ENCODE results near the gene TRIO.

TRIO gene

GRCh38 chr5:14263113-14263512, 120.0 kb downstream of the TRIO start:
- ATAC-seq, result no peak

DNA sequence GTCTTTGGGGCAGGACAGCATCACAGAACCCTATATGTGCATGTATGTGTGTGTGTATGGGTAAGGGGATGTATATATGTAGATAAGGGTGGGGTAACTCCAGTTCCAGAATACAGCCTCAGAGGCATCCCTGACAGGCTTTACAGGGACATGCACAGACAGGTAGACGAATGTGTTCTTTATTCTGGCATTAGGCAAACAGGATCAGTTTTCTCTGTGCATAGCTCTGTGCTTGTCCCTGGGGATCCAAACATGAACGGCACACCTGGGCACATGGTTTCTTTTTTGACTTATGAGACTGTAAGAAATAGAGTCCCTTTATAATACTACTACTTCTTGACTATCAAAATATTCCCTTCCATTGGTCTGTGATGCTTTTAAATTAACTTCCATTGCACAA, 120.6 kb downstream of the TRIO start:
- TF ChIP-seq ZNF8 (CRISPR knock-in tag; IDR thresholded peaks at IDR 0.05) (no peak), ESRRG (CRISPR knock-in tag; IDR thresholded peaks at IDR 0.05) (no peak), ZFP30 (CRISPR knock-in tag; IDR thresholded peaks at IDR 0.05) (no peak)
- no peak for ATAC-seq

More at GRCh38 chr5:14263113-14263512, 120.0 kb downstream of the TRIO start:
- TF ChIP-seq GLIS3 (CRISPR knock-in tag; IDR thresholded peaks at IDR 0.05) (no peak), PPARA (CRISPR knock-in tag; IDR thresholded peaks at IDR 0.05; ENCODE audit: borderline replicate concordance) (no peak), ZNF565 (CRISPR knock-in tag; conservative IDR thresholded peaks at IDR 0.05; ENCODE audit: low read depth) (no peak), ZC3H10 (CRISPR knock-in tag; IDR thresholded peaks at IDR 0.05) (no peak), ESRRG (CRISPR knock-in tag; IDR thresholded peaks at IDR 0.05) (no peak), PATZ1 (CRISPR knock-in tag; IDR thresholded peaks at IDR 0.05; ENCODE audit: borderline replicate concordance) (no peak)
- TF ChIP-seq, protein P1, sequence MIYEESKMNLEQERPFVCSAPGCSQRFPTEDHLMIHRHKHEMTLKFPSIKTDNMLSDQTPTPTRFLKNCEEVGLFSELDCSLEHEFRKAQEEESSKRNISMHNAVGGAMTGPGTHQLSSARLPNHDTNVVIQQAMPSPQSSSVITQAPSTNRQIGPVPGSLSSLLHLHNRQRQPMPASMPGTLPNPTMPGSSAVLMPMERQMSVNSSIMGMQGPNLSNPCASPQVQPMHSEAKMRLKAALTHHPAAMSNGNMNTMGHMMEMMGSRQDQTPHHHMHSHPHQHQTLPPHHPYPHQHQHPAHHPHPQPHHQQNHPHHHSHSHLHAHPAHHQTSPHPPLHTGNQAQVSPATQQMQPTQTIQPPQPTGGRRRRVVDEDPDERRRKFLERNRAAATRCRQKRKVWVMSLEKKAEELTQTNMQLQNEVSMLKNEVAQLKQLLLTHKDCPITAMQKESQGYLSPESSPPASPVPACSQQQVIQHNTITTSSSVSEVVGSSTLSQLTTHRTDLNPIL (CRISPR knock-in tag; IDR thresholded peaks at IDR 0.05; ENCODE audit: low read depth), result no peak

- TF ChIP-seq CSRNP3 (CRISPR knock-in tag; IDR thresholded peaks at IDR 0.05) (no peak), ZFP30 (CRISPR knock-in tag; IDR thresholded peaks at IDR 0.05) (no peak), ISL1 (CRISPR knock-in tag; IDR thresholded peaks at IDR 0.05) (peak; percentile 28; the same call in 1 of the 2 replicates), TCF4 (CRISPR knock-in tag; IDR thresholded peaks at IDR 0.05; ENCODE audit: borderline replicate concordance) (peak; percentile 44; the same call in 1 of the 2 replicates), ZNF8 (CRISPR knock-in tag; IDR thresholded peaks at IDR 0.05) (no peak), CSDC2 (CRISPR knock-in tag; IDR thresholded peaks at IDR 0.05) (peak; percentile 15; the same call in 1 of the 2 replicates)
- TF ChIP-seq, protein P1 (CRISPR knock-in tag; IDR thresholded peaks at IDR 0.05; ENCODE audit: low read depth), result 0 out of 2 replicates have a peak, but pooled peaks have one; percentile 40
- ATAC-seq, result peak; percentile 82
Observed at GRCh38 chr5:14264605-14265316, 121.6 kb downstream of the TRIO start.

DNA sequence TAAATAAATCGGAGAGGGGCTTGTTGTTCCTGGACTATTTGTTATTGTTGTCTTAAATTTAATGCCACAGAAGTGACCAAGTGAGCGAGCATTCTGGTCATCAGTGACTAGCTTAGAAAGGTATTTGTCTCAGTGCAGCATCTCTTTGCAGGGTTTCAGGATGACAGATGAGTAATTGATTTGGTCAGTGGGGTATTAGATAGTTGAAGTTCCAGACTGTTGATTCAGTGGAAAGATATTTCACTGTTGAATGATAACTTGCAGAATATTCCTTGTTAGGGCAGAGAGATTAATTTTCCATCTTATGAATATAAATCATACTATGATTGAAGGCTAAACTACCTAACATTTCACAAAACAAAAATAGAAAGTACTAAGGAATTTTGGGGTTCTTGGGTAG, 122.4 kb downstream of the TRIO start:
- peak; percentile 67 for ATAC-seq
- TF ChIP-seq ESRRG (CRISPR knock-in tag; IDR thresholded peaks at IDR 0.05), result no peak
- TF ChIP-seq SNAI2 (CRISPR knock-in tag; IDR thresholded peaks at IDR 0.05), result no peak
- no peak for TF ChIP-seq OSR1 (CRISPR knock-in tag; IDR thresholded peaks at IDR 0.05)
- TF ChIP-seq ARNTL (CRISPR knock-in tag; IDR thresholded peaks at IDR 0.05; ENCODE audit: borderline replicate concordance, low read depth), result no peak
- no peak for TF ChIP-seq RARB (CRISPR knock-in tag; IDR thresholded peaks at IDR 0.05)
- no peak for TF ChIP-seq ZNF70 (CRISPR knock-in tag; IDR thresholded peaks at IDR 0.05)
- TF ChIP-seq PATZ1 (CRISPR knock-in tag; IDR thresholded peaks at IDR 0.05; ENCODE audit: borderline replicate concordance), result peak; percentile 85; the same call in 1 of the 2 replicates
- no peak for TF ChIP-seq ZNF565 (CRISPR knock-in tag; conservative IDR thresholded peaks at IDR 0.05; ENCODE audit: low read depth)
- TF ChIP-seq TOX (CRISPR knock-in tag; IDR thresholded peaks at IDR 0.05; ENCODE audit: borderline replicate concordance), result peak; percentile 68; the same call in 1 of the 2 replicates
- TF ChIP-seq CSRNP3 (CRISPR knock-in tag; IDR thresholded peaks at IDR 0.05), result no peak
- TF ChIP-seq CSDC2 (CRISPR knock-in tag; IDR thresholded peaks at IDR 0.05), result no peak
- no peak for TF ChIP-seq ZFP3 (CRISPR knock-in tag; IDR thresholded peaks at IDR 0.05)
- TF ChIP-seq ISL1 (CRISPR knock-in tag; IDR thresholded peaks at IDR 0.05), result peak; percentile 82
- TF ChIP-seq GLIS3 (CRISPR knock-in tag; IDR thresholded peaks at IDR 0.05), result 0 out of 2 replicates have a peak, but pooled peaks have one; percentile 13
- no peak for TF ChIP-seq PPARA (CRISPR knock-in tag; IDR thresholded peaks at IDR 0.05; ENCODE audit: borderline replicate concordance)
- TF ChIP-seq, protein P1 (CRISPR knock-in tag; IDR thresholded peaks at IDR 0.05; ENCODE audit: low read depth), result peak; percentile 61; the same call in 1 of the 2 replicates
